AG10803 (cell line): ENCODE data around the gene INSL6.
A peak's percentile ranks its signal among the peaks of the same experiment; 100 is the strongest.

Experiments used
- DNase-seq: peaks from one replicate; pipeline ENCODE4 v3.0.0; 2010; ENCODE audit warnings: low read depth
- H3K4me3 ChIP-seq: 2 replicates; pipeline ENCODE4 v1.5.1; 2011; ENCODE audit warnings: mild to moderate bottlenecking, low read length, control low read depth
- TF ChIP-seq, protein P1 (sequence below): conservative IDR thresholded peaks from 2 replicates; pipeline ENCODE4 v1.5.1; 2011; ENCODE audit warnings: mild to moderate bottlenecking, low read length, control low read depth, inconsistent platforms

INSL6 gene, protein sequence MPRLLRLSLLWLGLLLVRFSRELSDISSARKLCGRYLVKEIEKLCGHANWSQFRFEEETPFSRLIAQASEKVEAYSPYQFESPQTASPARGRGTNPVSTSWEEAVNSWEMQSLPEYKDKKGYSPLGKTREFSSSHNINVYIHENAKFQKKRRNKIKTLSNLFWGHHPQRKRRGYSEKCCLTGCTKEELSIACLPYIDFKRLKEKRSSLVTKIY

DNA sequence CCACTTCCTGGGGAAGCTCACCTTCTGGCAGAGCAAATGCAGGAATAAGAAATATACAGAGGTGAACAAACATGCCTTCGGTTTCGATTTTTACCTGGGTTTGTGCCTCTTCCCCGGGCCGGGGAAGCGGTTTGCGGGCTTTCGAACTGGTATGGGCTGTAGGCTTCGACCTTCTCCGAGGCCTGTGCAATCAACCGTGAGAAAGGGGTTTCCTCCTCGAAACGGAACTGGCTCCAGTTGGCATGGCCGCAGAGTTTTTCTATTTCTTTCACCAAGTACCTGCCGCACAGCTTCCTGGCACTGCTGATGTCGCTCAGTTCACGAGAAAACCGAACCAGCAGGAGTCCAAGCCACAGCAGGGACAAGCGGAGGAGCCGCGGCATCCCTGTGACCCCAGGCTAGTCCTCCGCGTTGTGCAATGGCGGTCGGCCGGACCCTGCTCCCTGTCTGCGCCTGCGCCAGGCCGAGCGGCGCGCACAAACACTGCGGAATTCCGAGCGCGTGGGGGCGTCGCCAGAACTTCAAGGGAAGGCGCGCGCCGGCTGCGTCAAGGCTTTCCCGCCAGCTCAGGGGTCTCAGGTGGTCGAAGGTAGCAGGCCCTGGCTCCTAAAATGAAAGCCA, at the start of gene INSL6:
TSS of gene INSL6 (minus strand) at position 420 of the 621 bp plus-strand sequence. CDS start at position 383, 37 bp downstream.
- TF ChIP-seq, protein P1, sequence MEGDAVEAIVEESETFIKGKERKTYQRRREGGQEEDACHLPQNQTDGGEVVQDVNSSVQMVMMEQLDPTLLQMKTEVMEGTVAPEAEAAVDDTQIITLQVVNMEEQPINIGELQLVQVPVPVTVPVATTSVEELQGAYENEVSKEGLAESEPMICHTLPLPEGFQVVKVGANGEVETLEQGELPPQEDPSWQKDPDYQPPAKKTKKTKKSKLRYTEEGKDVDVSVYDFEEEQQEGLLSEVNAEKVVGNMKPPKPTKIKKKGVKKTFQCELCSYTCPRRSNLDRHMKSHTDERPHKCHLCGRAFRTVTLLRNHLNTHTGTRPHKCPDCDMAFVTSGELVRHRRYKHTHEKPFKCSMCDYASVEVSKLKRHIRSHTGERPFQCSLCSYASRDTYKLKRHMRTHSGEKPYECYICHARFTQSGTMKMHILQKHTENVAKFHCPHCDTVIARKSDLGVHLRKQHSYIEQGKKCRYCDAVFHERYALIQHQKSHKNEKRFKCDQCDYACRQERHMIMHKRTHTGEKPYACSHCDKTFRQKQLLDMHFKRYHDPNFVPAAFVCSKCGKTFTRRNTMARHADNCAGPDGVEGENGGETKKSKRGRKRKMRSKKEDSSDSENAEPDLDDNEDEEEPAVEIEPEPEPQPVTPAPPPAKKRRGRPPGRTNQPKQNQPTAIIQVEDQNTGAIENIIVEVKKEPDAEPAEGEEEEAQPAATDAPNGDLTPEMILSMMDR, result no peak
- peak within 1 kb of the TSS; percentile 53 for H3K4me3 ChIP-seq
- DNase-seq, result peak; percentile 31

DNA sequence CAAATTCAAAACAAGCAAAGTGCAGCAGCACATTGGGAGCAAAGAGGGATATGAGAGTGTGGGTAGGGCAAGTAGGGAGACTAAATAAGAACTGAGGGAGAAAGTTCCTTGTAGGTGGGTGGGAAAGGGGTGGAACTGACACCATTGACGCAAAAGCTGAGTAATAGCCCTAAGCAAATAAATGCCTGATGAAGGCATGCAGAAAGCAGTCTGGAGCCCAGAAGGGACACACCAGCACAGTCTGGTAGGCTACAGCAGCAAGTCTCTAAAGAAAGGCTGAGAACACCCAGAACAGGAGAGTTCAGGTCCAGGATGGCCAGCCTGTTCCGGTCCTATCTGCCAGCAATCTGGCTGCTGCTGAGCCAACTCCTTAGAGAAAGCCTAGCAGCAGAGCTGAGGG, 45.8 kb upstream of the INSL6 start, which contains the start of gene INSL4:
TSS of gene INSL4 (plus strand) at position 208 of the 400 bp plus-strand sequence. CDS start at position 313, 105 bp downstream.
- TF ChIP-seq, protein P1, result no peak
- DNase-seq, result no peak
- no peak within 1 kb of the TSS for H3K4me3 ChIP-seq

DNA sequence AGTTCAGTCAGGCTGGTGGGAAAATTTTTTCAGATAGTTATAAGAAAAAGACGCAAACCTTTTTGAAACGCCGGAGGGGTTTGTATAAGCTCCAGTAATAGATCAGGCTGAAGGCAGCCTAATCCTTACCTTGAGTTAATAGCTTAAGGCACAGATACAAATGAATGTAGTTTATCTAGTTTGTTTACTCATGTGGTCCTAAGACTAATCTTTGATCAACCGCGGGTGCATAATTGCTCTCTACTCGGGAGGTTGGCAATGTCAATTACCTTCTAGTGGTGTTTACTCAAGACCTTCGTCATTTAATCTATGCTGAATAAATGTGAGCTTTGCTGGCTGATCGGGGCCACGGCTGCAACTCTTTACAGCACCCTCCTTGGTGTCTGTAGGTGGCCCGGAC, 45.1 kb upstream of the INSL6 start:
- no peak overlapping the region for H3K4me3 ChIP-seq
- DNase-seq, result no peak
- TF ChIP-seq, protein P1, result no peak

DNA sequence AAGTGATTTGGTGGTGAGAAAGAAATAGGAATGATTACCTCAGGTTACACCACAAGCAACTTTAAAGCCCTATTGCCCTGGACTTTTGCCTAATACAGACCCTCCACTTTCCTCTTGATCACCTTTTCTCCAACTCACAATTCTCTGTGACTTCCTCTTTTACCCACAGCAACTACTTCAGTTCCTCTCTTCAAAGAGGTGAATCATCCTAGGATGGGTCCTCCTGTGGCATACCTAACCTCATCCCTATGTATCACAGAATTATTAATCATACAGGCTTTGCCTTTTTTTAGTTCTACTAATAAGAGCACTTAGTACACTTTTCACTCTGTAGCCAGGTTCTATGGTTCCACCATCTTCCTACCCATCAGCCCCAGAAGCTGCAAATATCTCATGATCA, 19.6 kb upstream of the INSL6 start:
- H3K4me3 ChIP-seq, result no peak overlapping the region
- TF ChIP-seq, protein P1, result no peak
- DNase-seq, result no peak

DNA sequence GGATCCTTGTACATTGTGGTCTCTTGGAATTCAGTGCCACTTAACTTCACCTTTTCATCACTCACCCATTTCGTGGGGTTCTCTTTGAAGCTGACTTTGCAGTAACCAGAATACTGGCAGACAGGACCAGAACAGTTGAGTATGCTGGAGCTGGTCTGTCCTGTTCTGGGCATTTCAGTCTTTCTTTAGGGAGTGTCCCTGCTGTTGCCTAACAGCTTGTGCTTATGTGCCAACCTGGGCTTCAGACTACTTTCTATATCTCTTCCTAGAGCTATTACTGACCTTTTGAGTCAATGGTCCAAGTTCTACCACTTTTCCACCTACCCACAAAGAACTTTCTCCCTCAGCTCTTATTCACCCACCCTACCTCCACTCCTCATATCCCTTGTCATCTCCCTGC, 10.0 kb upstream of the INSL6 start:
- TF ChIP-seq, protein P1, result no peak
- no peak overlapping the region for H3K4me3 ChIP-seq
- DNase-seq, result no peak

DNA sequence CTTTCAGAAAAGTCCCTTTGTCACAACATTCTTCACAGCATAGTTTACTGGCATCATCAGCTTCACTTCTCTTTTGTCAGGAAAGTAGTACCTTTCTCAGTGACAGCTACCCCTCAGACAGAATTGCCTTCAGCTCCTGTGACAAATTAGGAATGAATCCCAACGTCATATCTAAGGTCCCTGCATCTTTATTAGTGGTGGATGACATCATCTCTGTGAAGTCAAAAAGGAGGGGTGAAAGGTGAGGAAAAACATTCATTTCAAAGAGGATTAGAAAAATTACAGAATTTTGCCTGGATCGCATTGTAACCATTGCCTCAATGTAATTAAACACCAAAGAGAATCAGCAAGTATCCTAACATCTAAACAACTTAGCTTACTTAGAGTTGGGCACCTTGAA, 7.9 kb upstream of the INSL6 start:
- DNase-seq, result no peak
- H3K4me3 ChIP-seq, result no peak overlapping the region
- TF ChIP-seq, protein P1, result no peak

DNA sequence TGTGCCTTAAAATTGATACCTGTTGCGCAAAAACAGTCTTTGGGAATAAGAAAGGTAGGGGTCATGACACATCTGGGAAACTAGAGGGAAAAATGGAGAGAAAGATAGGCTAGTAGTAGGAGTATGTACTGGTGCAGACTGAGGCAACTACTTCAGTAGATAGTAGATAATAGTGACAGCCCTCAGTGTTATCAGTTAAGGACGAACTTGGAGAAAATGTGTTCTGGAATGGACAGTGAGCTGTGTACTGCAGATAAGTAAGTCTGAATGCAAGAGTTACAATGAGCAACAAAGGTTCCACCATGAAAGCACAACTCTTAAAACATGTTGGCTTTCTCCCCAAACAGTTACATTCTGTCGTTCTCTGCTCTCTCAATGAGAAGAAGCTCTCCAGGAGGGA, 6.5 kb upstream of the INSL6 start:
- H3K4me3 ChIP-seq, result no peak overlapping the region
- TF ChIP-seq, protein P1, result no peak
- DNase-seq, result no peak
